Left colon (tissue), 2 donors: ENCODE results near the gene ATXN10. TPM values are rescaled to one million over a fixed set of nuclear protein-coding genes. Genes with fewer than 3 reads are reported as not detected.

ENCODE experiments used
- ATAC-seq: fragments of 200-7000 bp; cut with Tn5 transposase; one replicate; pipeline ENCODE4 v1.9.1; 2020; ENCODE audit warnings: mild to moderate bottlenecking, moderate library complexity
- DNase-seq, 2 donors: peaks; one replicate each; pipeline ENCODE4 v3.0.0-alpha.2; 2020
- intact Hi-C, 2 donors: fragments of 100-400 bp; cut with DNase I in 1 of 2; cut with micrococcal nuclease in 1 of 2; formaldehyde crosslinking; loops; one replicate each; pipeline versions ENCODE4 v1.11.2 to v1.14.0; 2022; cut with DNase I, micrococcal nuclease
- total RNA-seq, 2 donors: library from RNA; stranded (reverse); fragmentation: NEBNext Ultra II Directional; extraction: Animal tissue kit (Norgen Biotek cat#: 25700); gene quantifications; one replicate each; pipeline ENCODE4 v1.2.1, GENCODE V29; 2021
- donor health status: DM: no; HTN: no; CAD: no.
- donor health status: DM: yes; HTN: yes; CAD: no.

ATXN10 gene
- total RNA-seq, 2 donors from 2014 or later, result 65.6 to 69.9 TPM

DNA sequence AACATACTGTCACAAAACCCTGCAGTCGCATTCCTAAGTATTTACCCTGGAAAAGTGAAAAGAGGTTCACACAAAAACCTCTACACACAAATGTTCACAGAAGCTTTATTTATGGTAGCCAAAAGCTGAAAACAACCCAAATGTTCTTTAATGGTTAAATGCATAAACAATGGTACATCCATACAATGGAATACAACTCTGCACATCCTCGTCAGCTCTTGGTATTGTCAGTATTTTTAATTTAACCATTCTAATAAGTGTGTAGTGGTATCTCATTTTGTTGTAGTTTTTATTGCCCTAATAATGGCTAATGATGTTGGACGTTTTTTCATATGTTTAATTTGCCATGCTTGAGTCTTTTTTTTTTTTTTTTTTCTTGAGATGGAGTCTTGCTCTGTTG is 99.4 kb downstream of the ATXN10 start:
- DNase-seq (no peak), ATAC-seq (no peak)
- intact Hi-C loops, result no loop called here

DNA sequence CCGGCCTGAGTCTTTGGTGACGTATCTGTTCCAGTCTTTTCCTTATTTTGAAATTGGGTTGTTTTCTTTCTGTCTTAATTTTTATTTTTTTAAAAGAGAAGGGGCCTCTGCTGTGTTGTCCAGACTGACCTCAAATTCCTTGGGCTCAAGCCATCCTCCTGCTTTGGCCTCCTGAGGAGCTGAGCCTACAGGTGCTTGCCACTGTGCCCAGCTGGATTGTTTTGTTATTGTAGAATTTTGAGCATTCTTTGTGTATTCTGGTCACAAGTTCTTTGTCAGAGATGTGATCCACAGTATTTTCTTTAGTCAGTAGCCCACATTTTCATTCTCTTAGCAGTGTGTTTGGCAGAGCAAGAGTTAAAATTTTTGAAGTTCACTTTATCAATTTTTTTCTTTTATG is 100.1 kb downstream of the ATXN10 start:
- no peak for ATAC-seq
- DNase-seq, result no peak
- intact Hi-C loops, result no loop called here

DNA sequence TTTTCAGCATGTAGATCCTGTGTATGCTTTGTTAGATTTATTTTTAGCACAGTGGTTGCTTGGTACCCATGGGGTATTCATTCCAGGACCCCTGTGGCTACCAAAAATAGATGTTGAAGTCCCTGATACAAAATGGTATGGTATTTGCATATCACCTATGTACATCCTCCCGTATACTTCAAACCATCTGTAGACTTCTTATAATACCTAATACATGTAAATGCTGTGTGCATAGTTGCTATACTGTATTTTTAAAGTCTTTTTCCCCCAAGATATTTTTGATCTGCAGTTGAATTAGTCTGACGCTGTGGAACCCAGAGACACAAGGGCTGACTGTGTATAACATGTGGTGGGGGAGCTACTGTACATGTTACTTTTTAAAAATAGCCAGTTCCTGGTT is 101.1 kb downstream of the ATXN10 start:
- DNase-seq (no peak), ATAC-seq (no peak)
- intact Hi-C loops, result no loop called here

DNA sequence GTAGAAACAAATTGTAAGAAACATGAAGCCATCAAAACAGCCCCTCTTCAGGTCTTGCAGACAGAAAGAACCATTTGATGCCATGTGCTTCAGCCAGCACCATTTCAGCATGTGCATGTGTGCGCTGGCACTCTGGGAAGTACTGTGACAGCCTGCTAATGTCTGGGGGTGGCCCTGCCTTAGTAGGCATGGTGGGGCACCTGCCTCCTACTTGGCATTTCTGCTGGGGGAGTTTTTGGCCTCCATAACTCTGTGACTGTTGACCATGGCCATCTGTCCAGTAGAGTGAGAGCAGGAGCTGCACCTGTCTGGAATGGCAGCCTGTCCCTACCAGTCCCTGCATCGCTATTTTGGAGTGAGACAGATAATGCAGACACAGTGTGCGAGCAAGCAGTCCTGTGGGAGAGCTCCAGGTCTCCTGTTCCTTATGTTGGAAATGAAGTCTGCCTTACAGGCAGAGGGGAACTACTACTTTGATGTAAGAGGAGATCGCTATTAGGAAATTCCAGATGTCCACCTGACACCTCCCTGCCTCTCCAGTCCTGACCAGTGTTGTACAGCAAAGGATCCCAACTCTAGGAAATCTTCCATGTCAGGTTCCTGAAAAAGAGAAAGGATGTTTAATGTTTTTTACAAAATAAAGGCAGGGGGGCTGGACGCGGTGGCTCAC is 102.5 kb downstream of the ATXN10 start:
- ATAC-seq (no peak), DNase-seq (no peak)
- intact Hi-C loops, result no loop called here

DNA sequence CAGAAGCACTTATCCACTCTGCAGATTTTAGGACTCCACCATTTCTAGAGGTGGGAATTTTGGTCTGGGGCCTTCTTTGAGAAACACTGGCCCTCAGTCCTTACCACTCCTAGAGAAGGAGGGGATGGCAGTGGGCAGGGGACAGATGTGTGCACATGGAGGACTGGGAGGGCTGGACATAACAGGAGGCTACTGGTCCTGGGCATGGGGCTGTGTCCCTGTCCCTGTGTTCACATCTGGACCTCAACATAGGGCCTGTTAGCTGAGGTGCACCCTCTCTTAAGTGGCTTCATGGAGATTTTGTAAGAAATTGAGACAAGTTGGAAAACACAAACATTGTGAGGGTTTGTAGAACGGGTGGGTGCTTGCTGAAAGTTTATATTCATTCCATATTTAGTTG is 103.4 kb downstream of the ATXN10 start:
- no peak for ATAC-seq
- no peak for DNase-seq

DNA sequence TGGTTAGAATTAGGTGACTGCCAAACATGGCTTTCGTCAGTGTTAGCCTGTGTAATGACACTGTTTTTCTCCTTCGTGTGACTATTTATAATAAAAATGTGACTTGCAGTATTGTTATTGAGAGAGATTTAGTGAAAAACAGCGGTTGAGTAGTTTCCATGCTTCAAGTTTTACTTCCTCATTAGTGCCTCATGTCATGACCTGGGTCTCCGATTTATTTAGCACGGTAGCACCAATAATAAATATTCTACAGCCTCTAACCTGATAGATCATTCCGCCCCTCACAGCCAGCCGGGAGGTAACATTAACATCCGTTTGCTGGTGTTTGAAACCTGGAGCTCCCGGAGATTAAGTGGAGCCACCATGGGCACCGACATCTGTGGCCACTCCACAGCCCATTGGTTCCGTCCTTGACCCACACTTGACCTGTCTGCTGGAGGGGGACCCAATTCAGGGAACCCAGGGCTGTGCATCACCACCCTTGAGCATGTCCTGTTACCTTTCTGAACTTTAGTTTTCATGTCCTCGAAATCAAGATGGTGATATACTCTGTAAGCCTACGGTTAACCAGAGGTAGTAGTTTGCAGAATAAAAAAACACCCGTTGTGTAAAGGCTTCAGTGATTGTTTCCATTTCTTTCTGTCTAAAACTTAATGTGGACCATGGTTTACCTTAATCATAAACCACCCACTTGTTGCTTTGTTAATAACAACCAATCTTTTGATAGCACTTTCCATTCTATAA is 104.1 kb downstream of the ATXN10 start:
- DNase-seq, result no peak
- no peak for ATAC-seq
- intact Hi-C loops, result no loop called here

More for the DNA sequence above, 103.4 kb downstream of the ATXN10 start:
- intact Hi-C loops, result no loop called here

DNA sequence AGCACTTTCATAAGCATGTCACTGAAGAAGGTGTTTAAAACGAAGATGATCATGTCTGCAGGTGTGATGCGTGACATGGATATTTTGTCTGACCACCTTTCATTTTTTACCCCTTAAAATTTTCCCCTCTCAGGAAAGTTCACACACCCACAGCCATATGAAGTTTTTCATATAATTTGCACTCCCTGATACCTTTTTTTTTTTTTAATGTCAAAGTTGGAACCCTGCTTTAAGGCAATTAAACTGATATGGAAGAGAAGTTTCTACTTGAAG is 104.6 kb downstream of the ATXN10 start:
- ATAC-seq (no peak), DNase-seq (no peak)
- intact Hi-C loops, result no loop called here

DNA sequence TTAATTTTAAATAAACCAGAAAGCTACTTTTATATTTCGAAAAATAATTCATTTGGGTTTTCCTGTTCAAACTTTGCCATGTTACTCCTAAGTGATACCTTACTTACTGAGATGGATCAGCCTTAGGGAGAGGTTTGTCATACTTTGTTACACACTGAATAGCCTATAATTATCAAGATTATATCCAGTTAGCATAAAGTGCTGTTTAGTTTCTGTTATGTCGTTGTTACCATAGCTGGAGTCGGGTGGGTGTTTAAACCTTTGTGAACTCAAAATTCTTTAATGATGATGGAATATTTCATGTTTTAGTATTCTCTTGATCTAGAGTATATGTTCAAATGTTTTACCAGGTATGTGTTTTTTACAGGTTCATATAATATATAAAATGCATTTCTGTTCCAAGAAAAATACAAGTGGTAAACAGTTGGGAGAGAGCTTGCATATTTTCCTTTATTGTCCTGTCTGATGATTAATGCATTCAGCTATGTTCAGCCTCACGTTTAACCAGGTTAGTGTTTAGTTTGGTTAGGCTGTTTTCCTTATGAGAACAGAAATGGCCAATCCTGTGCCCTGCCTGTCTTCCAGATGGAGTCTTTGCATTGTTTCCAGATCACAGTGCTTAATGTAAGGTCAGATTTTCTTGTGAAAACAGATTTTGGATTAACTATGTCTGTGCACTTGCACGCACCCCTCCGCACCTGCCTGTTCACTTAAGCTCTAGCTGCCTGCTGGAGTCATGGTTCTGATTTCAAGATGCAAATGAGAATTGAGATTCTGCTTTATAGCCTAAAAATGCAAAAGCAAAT is 105.6 kb downstream of the ATXN10 start:
- DNase-seq (no peak), ATAC-seq (no peak)
- intact Hi-C loops, result no loop called here

DNA sequence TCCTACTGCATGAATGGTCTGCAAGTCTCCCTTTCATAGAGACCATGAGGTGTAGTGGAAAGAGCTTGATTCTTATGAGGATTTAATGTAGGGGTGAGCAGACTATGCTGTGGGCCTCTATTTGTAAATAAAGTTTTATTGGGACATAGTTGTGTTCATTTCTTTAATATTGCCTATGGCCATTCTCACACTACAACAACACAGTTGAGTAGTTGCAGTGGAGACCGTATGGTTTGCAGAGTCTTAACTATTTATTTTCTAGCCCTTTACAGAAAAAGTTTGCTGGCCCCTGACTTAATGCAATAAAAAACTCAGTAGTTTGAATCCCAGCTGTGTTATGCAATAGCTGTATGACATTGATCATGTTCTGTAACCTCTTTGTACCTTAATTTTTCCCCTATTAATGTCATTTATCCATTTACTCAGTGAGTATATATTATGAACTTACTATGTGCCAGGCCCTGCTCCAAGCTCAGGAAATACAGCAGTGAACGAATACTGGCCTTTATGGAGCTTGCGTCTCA is 106.3 kb downstream of the ATXN10 start:
- intact Hi-C loops, result no loop called here
- ATAC-seq, result no peak

DNA sequence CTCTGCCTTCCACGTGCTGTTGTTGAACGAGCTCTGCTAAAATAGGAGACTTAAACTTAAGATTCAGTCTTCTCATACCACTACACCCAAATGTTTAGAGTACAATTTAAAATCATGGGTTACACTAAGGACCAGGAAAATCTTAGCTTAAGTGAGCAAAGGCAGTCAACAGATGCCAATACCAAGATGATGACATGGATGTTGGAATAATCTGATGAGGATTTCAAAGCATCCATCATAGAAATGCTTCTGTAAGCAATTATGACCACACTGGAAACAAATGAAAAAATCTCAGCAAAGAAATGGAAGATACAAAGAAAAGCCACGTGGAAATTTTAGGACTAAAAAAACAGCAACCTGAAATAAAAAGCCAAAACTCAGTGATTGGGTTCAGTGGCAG is 109.8 kb downstream of the ATXN10 start:
- no peak for DNase-seq
- no peak for ATAC-seq
- intact Hi-C loops, result no loop called here

More for the DNA sequence above, 106.3 kb downstream of the ATXN10 start:
- no peak for DNase-seq

DNA sequence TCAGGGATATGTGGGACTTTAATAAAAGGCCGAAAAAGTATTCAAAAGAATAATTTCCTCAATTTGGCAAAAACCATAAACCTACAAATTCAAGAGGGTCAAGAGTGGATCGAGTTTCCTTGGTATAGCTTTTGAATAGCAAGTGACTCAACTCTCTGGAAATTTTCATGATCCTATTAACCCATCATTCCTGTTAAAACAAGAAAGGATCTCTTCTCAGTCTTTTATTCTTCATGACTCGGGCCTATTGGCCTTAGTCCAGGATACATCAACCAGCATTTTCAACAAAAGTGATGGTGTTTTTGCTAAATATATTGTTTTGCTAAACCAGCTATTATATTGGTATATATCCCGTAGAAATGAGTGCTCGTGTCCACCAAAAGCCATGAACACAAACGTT is 110.3 kb downstream of the ATXN10 start:
- ATAC-seq (no peak), DNase-seq (no peak)
- intact Hi-C loops, result no loop called here

DNA sequence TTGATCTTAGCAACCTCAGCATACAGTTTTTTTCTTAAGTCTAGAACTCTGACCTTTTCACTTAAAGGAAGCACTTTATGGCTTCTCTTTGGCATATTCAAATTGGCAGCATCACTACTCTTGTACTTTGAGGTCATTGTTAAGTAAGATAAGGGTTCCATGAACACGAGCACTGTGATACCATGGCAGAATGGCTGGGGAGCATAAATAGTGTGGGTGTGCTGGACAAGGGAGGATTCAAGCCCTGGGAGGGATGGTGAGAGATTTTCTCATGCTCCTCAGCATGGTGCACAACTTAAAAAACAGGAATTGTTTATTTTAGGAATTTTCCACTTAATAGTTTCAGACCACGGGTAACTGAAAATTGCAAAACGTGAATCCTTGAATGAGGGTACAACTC is 111.4 kb downstream of the ATXN10 start:
- ATAC-seq (no peak), DNase-seq (no peak)
- intact Hi-C loops, result no loop called here

DNA sequence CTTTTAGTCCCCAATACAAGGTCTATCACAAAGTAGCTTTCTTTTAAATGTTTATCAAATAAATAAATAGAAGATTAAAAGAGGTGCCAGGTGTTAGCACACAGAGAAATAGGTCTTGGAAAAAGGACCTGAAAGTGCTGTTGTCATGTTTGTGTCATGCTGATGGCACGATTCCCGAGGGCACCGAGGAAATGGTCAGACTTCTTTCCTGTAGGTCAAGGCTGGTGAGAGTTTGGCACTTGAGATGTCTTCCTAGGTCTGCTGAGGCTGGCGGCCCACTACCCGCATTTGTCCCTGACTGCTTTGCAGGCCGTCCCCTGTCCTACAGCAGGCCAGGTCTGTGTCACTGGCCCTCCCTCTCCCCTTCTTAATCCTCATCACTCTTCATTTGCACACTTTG is 112.1 kb downstream of the ATXN10 start:
- intact Hi-C loops, result no loop called here
- no peak for ATAC-seq
- DNase-seq, result no peak

DNA sequence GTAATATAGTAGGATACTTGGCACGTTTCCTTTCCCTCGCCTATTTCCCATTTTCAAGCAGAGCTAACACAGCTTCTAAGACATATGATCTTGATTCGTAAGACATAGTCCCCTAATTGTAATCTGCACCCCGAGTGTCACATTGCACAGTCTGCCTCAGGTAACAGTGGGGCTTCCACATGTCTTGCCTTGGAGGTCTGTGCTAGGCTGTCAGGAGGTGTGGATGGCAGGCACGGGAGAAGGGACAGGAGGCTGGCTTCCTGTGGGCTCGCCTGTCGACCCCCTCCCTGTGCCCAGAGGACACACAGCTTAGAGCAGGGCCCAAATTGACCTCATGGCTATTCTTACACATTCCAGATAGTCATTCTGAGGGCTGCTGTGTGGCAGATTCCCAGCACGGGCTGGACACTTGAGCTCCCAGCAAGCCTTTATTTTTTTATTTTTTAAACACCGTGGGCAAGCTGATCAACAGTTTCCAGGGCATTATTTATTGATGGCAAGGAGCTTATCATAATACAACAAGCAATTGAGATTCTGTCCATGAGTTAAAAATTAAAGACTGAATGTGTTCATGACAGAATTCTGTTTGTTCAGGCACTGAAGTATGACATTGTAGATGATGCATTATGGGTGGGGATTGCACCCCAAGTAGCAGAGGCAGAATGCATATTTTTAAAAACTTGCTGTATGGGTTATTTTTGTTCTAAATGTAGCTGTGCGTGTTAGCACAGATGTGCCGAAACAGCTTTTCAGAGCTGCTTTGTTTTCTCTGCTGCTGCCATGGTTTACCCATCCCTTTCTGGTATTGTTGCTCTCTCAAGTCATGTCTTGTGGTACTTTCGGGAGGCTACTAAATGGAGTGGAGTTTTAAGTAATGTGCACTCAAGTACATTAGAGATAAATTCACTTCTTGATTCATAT is 113.0 kb downstream of the ATXN10 start:
- DNase-seq, result no peak
- ATAC-seq, result no peak
- intact Hi-C loops, result no loop called here

DNA sequence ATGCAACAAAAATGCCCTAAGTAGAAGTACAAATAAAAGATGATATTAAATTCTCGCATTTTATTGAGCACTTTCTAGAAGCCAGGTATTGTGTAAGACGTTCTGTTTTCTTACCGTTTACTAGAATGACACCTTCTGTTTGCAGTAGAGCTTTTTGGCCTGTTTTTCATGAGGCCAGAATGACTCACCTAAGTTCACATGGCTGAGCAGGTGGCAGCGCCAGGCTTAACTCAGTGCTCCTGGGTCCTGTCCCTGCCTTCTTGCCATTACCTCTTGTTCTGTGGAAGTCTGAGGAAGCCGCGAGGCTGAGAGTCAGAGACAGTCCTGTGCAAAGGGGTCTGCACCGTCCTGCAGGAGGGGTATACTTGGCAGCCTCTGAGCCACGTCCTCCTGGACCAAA is 113.8 kb downstream of the ATXN10 start:
- ATAC-seq (peak; percentile 55), DNase-seq (peak in 1 of 2 donors; percentile 31)
- intact Hi-C loops, result no loop called here

DNA sequence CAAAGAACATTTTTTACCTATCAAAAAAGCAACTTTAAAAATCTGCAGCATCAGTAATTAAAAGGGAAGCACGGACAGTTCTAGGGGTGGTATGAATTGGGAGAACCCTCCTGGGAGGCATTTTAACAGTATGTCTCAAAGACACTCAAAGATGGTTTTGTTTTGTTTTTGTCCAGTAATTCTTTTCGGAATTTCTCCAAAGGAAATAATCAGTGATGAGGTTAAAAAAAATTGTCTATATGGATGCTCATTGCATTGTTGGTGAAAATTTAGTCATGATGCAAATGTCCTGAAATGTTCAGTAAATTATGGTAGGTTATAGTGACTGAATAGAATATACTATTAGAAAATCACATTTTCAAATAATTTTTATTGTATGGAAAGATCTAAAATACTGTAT is 115.1 kb downstream of the ATXN10 start:
- ATAC-seq (no peak), DNase-seq (no peak)
- intact Hi-C loops, result no loop called here

DNA sequence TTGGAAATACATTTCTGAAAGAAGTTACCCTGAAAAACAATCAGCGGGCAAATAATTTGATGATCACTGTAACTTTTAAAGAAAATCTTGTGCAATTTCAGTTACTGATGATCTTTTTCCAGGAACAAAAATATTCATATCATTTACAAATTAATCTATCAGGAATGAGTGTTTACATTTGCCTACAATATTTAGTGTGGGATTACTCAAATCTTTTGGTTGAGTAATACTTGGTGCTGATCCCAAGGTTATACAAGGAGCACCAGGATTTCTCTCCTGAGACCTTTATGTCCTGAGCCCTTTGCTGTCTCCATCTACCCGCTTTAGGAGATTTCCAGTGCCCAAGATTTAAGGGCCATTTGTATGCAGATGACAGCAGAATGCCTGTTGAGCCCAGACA is 116.1 kb downstream of the ATXN10 start:
- intact Hi-C loops, result no loop called here
- no peak for ATAC-seq
- no peak for DNase-seq

DNA sequence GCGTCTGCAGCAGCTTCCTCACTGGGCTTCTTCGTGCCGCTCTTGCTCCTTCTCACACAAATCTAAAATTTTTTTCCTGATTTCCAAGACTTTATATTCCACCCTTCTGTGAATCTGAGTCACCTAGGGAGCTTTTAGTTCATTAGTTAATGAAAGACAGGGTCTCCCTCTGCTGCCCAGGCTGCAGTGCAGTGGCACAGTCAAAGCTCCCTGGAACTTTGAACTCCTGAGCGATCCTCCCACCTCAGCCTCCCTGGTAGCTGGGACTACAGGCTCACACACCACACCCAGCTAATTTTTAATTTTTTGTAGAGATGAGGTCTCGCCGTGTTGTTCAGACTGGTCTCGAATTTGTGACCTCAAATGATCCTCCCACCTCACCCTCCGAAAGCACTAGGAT is 116.9 kb downstream of the ATXN10 start:
- ATAC-seq (no peak), DNase-seq (no peak)
- intact Hi-C loops, result no loop called here

DNA sequence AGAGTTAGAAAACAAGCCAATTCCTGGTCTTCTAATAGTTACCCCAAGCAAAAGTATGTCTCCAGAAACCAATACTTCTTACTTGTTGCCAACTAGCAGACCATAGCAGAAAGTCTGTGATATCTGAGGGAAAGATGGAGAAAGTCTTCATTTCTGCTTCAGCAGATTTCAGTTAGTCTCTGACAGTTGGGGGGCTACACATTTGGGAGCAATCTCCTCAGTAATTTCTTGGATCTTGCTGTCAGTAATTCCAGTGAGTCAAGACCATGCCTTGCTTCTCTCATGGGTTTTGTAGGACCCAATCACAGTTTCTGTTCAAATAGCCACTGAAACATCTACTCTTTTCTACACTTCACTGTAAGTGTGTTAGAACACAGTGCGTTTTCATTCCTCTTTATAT is 118.8 kb downstream of the ATXN10 start:
- intact Hi-C loops, result no loop called here
- DNase-seq (no peak), ATAC-seq (no peak)
